Measurements from ENCODE around the gene DRAXIN. TPM values are rescaled to one million over a fixed set of nuclear protein-coding genes. Genes with fewer than 3 reads are reported as not detected.

DRAXIN gene
- polyA plus RNA-seq, 1 donor (not counting 4 experiments of a cell fraction or from before 2014, with no cell fraction given) = not detected

- H3K4me3 ChIP-seq (ENCODE audit: control insufficient read depth in 2 of 3, extremely low read depth in 1 of 3, insufficient read depth in 2 of 3, low read depth in 1 of 3, low read length in 3 of 3) = no peak overlapping the region
- no peak overlapping the region for H2AFZ ChIP-seq (ENCODE audit: control insufficient read depth, low read length)
- H3K79me2 ChIP-seq (ENCODE audit: control insufficient read depth, insufficient read depth, low read length) = no peaks in the 10 kb centered on the region
- dilution Hi-C loops (cut with MboI; ENCODE audit: extremely low pct_ligation_motif_present, low sequenced_read_pairs) = no loop called here
- TF ChIP-seq EZH2 (IDR thresholded peaks at IDR 0.05; ENCODE audit: low read length) = no peak
- TF ChIP-seq CTCF (optimal IDR thresholded peaks at IDR 0.05 in 1 of 3, IDR thresholded peaks at IDR 0.05 in 1 of 3, conservative IDR thresholded peaks at IDR 0.05 in 1 of 3; ENCODE audit: extremely low read depth in 1 of 3, insufficient read depth in 2 of 3, low read length in 3 of 3) = no peak
- FAIRE-seq (no peak), DNase-seq (ENCODE audit: low read depth, low spot score) (no peak)
- H3K9me3 ChIP-seq (ENCODE audit: control insufficient read depth, low read depth, low read length) = no peaks in the 10 kb centered on the region
- no peak overlapping the region for H3K9ac ChIP-seq (ENCODE audit: control insufficient read depth, extremely low read depth, insufficient read depth, low read length)
- peaks cover 24% of the 10 kb centered on the region for H3K27me3 ChIP-seq (ENCODE audit: control insufficient read depth, extremely low read depth, insufficient read depth, low read length)
- no peak overlapping the region for H3K4me2 ChIP-seq (ENCODE audit: control insufficient read depth, extremely low read depth, insufficient read depth, low read depth, low read length)
- no peaks in the 10 kb centered on the region for H4K20me1 ChIP-seq (ENCODE audit: control insufficient read depth, extremely low read depth, insufficient read depth, low read length)
- H3K9me1 ChIP-seq (ENCODE audit: control insufficient read depth, extremely low read depth, insufficient read depth, low read length) = no peaks in the 10 kb centered on the region
- no peaks in the 10 kb centered on the region for H3K36me3 ChIP-seq (ENCODE audit: control insufficient read depth in 2 of 2, extremely low read depth in 1 of 2, insufficient read depth in 2 of 2, low read length in 2 of 2)
- no peaks in the 10 kb centered on the region for H3K4me1 ChIP-seq (ENCODE audit: control insufficient read depth, extremely low read depth, insufficient read depth, low read length)
- H3K27ac ChIP-seq (ENCODE audit: control insufficient read depth, insufficient read depth, low read length) = no peak overlapping the region
Observed at GRCh38 chr1:11708554-11709350, 17.2 kb downstream of the DRAXIN start.

GRCh38 chr1:11711490-11711889, 20.0 kb downstream of the DRAXIN start:
- H3K36me3 ChIP-seq (ENCODE audit: control insufficient read depth in 2 of 2, extremely low read depth in 1 of 2, insufficient read depth in 2 of 2, low read length in 2 of 2) = no peaks in the 10 kb centered on the region
- FAIRE-seq (no peak), DNase-seq (ENCODE audit: low read depth, low spot score) (no peak)
- dilution Hi-C loops (cut with MboI; ENCODE audit: extremely low pct_ligation_motif_present, low sequenced_read_pairs) = no loop called here
- H3K4me2 ChIP-seq (ENCODE audit: control insufficient read depth, extremely low read depth, insufficient read depth, low read depth, low read length) = no peak overlapping the region
- TF ChIP-seq EZH2 (IDR thresholded peaks at IDR 0.05; ENCODE audit: low read length) (no peak), CTCF (optimal IDR thresholded peaks at IDR 0.05 in 1 of 3, IDR thresholded peaks at IDR 0.05 in 1 of 3, conservative IDR thresholded peaks at IDR 0.05 in 1 of 3; ENCODE audit: extremely low read depth in 1 of 3, insufficient read depth in 2 of 3, low read length in 3 of 3) (no peak)
- no peaks in the 10 kb centered on the region for H3K9me3 ChIP-seq (ENCODE audit: control insufficient read depth, low read depth, low read length)
- H3K9ac ChIP-seq (ENCODE audit: control insufficient read depth, extremely low read depth, insufficient read depth, low read length) = no peak overlapping the region
- H3K27me3 ChIP-seq (ENCODE audit: control insufficient read depth, extremely low read depth, insufficient read depth, low read length) = peaks cover 32% of the 10 kb centered on the region
- no peaks in the 10 kb centered on the region for H3K4me1 ChIP-seq (ENCODE audit: control insufficient read depth, extremely low read depth, insufficient read depth, low read length)
- no peak overlapping the region for H2AFZ ChIP-seq (ENCODE audit: control insufficient read depth, low read length)
- no peak overlapping the region for H3K27ac ChIP-seq (ENCODE audit: control insufficient read depth, insufficient read depth, low read length)
- H3K9me1 ChIP-seq (ENCODE audit: control insufficient read depth, extremely low read depth, insufficient read depth, low read length) = no peaks in the 10 kb centered on the region
- H4K20me1 ChIP-seq (ENCODE audit: control insufficient read depth, extremely low read depth, insufficient read depth, low read length) = no peaks in the 10 kb centered on the region
- H3K4me3 ChIP-seq (ENCODE audit: control insufficient read depth in 2 of 3, extremely low read depth in 1 of 3, insufficient read depth in 2 of 3, low read depth in 1 of 3, low read length in 3 of 3) = no peak overlapping the region
- H3K79me2 ChIP-seq (ENCODE audit: control insufficient read depth, insufficient read depth, low read length) = no peaks in the 10 kb centered on the region
